ENCODE measurements around the gene BTG1.

The BTG1 gene

GRCh38 chr12:92191061-92191460 is 45.4 kb upstream of the BTG1 start:
- TF ChIP-seq, protein P1, sequence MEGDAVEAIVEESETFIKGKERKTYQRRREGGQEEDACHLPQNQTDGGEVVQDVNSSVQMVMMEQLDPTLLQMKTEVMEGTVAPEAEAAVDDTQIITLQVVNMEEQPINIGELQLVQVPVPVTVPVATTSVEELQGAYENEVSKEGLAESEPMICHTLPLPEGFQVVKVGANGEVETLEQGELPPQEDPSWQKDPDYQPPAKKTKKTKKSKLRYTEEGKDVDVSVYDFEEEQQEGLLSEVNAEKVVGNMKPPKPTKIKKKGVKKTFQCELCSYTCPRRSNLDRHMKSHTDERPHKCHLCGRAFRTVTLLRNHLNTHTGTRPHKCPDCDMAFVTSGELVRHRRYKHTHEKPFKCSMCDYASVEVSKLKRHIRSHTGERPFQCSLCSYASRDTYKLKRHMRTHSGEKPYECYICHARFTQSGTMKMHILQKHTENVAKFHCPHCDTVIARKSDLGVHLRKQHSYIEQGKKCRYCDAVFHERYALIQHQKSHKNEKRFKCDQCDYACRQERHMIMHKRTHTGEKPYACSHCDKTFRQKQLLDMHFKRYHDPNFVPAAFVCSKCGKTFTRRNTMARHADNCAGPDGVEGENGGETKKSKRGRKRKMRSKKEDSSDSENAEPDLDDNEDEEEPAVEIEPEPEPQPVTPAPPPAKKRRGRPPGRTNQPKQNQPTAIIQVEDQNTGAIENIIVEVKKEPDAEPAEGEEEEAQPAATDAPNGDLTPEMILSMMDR (IDR thresholded peaks at IDR 0.05; ENCODE audit: low read depth, low read length, missing control alignments) = no peak
- Histone ChIP-seq H3K27me3 (replicated peaks) (no peaks in the 10 kb centered on the region), H3K4me3 (ENCODE audit: low read depth, low read length) (no peak overlapping the region), H3K27ac (no peak overlapping the region), H3K36me3 (replicated peaks) (no peaks in the 10 kb centered on the region)
- DNase-seq = no peak
- in situ Hi-C loops (cut with HindIII; ENCODE audit: low pct_ligation_motif_present, low sequenced_read_pairs) = no loop called here

DNA sequence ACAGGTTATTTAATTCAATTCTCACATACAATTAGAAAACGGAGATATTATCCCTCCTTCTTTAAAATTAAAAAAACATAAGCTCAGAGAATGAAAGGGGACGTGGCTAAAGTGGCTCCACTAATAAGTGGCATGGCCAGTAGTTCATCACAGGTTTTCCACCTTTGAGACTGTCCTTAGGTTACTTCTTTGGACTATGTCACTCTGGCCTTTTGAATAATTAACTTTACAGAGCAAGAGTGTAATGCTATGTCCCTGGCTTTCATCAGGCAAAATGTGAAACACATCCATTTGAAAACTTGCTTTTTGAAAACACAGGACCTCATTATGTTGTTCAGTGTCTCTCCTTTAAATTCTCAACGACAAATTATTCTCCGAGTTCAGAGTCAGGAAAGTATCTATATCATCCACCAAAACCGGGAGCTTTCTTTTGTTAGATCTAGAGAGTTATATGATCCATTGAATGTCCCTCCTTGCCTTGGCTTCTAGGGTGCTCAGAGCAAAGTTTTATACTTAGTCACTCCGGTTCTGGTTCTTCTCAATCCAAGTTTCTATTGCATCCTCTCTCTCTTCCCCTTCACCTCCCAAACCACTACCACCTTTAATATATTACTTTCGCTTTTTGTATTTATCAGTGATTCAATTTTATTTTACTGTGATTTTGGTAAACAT is 43.0 kb upstream of the BTG1 start:
- no peak overlapping the region for H3K4me3 ChIP-seq (ENCODE audit: low read depth, low read length)
- H3K27ac ChIP-seq = no peak overlapping the region
- DNase-seq = no peak
- no peaks in the 10 kb centered on the region for H3K27me3 ChIP-seq (replicated peaks)
- no peaks in the 10 kb centered on the region for H3K36me3 ChIP-seq (replicated peaks)
- TF ChIP-seq, protein P1 (IDR thresholded peaks at IDR 0.05; ENCODE audit: low read depth, low read length, missing control alignments) = no peak
- in situ Hi-C loops (cut with HindIII; ENCODE audit: low pct_ligation_motif_present, low sequenced_read_pairs) = no loop called here

GRCh38 chr12:92186038-92186470 is 40.4 kb upstream of the BTG1 start:
- in situ Hi-C loops (cut with HindIII; ENCODE audit: low pct_ligation_motif_present, low sequenced_read_pairs) = no loop called here

DNA sequence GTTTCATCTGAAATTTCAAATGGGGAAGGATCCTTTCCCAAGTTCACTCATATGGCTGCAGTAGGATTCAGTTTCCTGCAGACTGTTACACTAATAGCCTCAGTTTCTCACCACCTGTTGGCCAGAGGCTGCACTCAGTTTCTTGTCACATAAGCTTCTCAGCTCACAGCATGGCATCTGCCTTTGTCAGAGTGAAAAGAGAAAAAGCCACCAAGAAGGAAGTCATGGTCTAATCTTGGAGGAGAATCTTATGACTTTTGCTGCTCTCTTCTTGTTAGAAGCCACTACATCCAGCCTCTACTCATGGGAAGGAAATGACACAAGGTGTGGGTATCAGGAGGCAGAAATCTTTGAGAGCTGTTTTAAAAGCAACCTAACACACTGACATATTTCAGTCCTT is 39.4 kb upstream of the BTG1 start:
- in situ Hi-C loops (cut with HindIII; ENCODE audit: low pct_ligation_motif_present, low sequenced_read_pairs) = no loop called here
- no peak overlapping the region for H3K27ac ChIP-seq
- H3K36me3 ChIP-seq (replicated peaks) = no peaks in the 10 kb centered on the region
- H3K4me3 ChIP-seq (ENCODE audit: low read depth, low read length) = no peak overlapping the region
- H3K27me3 ChIP-seq (replicated peaks) = no peaks in the 10 kb centered on the region
- TF ChIP-seq, protein P1 (IDR thresholded peaks at IDR 0.05; ENCODE audit: low read depth, low read length, missing control alignments) = no peak
- no peak for DNase-seq

More at GRCh38 chr12:92186038-92186470, 40.4 kb upstream of the BTG1 start:
- DNase-seq = no peak
- H3K27ac ChIP-seq = no peak overlapping the region
- TF ChIP-seq, protein P1 (IDR thresholded peaks at IDR 0.05; ENCODE audit: low read depth, low read length, missing control alignments) = no peak
- no peaks in the 10 kb centered on the region for H3K27me3 ChIP-seq (replicated peaks)
- no peak overlapping the region for H3K4me3 ChIP-seq (ENCODE audit: low read depth, low read length)
- no peaks in the 10 kb centered on the region for H3K36me3 ChIP-seq (replicated peaks)

- Histone ChIP-seq H3K27me3 (replicated peaks) (no peaks in the 10 kb centered on the region), H3K36me3 (replicated peaks) (no peaks in the 10 kb centered on the region), H3K27ac (no peak overlapping the region), H3K4me3 (ENCODE audit: low read depth, low read length) (no peak overlapping the region)
- DNase-seq = no peak
- TF ChIP-seq, protein P1 (IDR thresholded peaks at IDR 0.05; ENCODE audit: low read depth, low read length, missing control alignments) = no peak
- in situ Hi-C loops (cut with HindIII; ENCODE audit: low pct_ligation_motif_present, low sequenced_read_pairs) = no loop called here
These were observed 37.9 kb upstream of the BTG1 start for GRCh38 chr12:92183575-92183974.

DNA sequence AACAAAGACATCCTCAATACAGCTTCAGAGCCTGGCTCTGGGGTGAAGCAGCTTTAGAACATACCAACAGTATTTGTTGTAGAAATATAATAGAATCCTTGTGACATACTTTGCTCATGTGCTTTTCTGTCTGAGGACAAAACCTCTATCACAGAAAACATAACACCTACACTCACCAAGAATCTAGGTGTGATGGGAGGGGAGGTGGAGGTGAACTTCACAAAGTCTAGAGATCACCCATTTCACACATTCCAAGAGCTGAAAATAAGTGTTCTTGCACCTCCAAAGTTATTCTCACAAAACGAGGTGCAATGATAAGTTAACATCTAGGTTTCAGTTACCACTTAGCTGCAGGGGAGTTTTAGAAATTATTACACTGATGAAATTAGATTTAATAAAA is 32.7 kb upstream of the BTG1 start:
- TF ChIP-seq, protein P1 (IDR thresholded peaks at IDR 0.05; ENCODE audit: low read depth, low read length, missing control alignments) = no peak
- Histone ChIP-seq H3K27ac (no peak overlapping the region), H3K36me3 (replicated peaks) (no peaks in the 10 kb centered on the region), H3K27me3 (replicated peaks) (no peaks in the 10 kb centered on the region), H3K4me3 (ENCODE audit: low read depth, low read length) (no peak overlapping the region)
- in situ Hi-C loops (cut with HindIII; ENCODE audit: low pct_ligation_motif_present, low sequenced_read_pairs) = no loop called here
- no peak for DNase-seq
